Trophoblast cell (in vitro differentiated cells and primary cell): Measurements from ENCODE around the gene FADS3.

Experiments
- DNase-seq, 2 donors: peaks; one replicate each; pipeline ENCODE4 v3.0.0-alpha.2; 2016
- H2AFZ ChIP-seq: 2 replicates; pipeline ENCODE4 v1.6.1; 2013; ENCODE audit warnings: low read length, moderate library complexity, mild to moderate bottlenecking; ENCODE audit not compliant: insufficient read depth, poor library complexity
- H2AK5ac ChIP-seq: 2 replicates; pipeline ENCODE4 v1.6.1; 2013; ENCODE audit warnings: mild to moderate bottlenecking, low read length
- H2BK120ac ChIP-seq: 2 replicates; pipeline ENCODE4 v1.6.1; 2013; ENCODE audit warnings: low read length, mild to moderate bottlenecking, moderate library complexity; ENCODE audit not compliant: insufficient read depth, poor library complexity
- H2BK12ac ChIP-seq: 2 replicates; pipeline ENCODE4 v1.6.1; 2013; ENCODE audit warnings: mild to moderate bottlenecking, low read length, moderate library complexity
- H2BK5ac ChIP-seq: 2 replicates; pipeline ENCODE4 v1.6.1; 2013; ENCODE audit warnings: low read length, low read depth, moderate library complexity, mild to moderate bottlenecking; ENCODE audit not compliant: poor library complexity
- H3K14ac ChIP-seq: 2 replicates; pipeline ENCODE4 v1.6.1; 2013; ENCODE audit warnings: mild to moderate bottlenecking, low read length
- H3K18ac ChIP-seq: 2 replicates; pipeline ENCODE4 v1.6.1; 2013; ENCODE audit warnings: mild to moderate bottlenecking, low read length
- H3K23ac ChIP-seq: 2 replicates; pipeline ENCODE4 v1.6.1; 2013; ENCODE audit warnings: low read length
- H3K27ac ChIP-seq: 2 replicates; pipeline ENCODE4 v1.5.1; 2013; ENCODE audit warnings: low read depth, mild to moderate bottlenecking, inconsistent platforms, low read length, moderate library complexity
- H3K27me3 ChIP-seq: 2 replicates; pipeline ENCODE4 v1.6.1; 2013; ENCODE audit warnings: inconsistent platforms, mild to moderate bottlenecking, low read length, moderate library complexity; ENCODE audit not compliant: insufficient read depth
- H3K36me3 ChIP-seq, 2 experiments: 1 replicate in 1 of 2; 2 replicates in 1 of 2; pipeline ENCODE4 v1.6.1; 2013; ENCODE audit warnings: low read length in 2 of 2, mild to moderate bottlenecking in 2 of 2, moderate library complexity in 1 of 2; ENCODE audit not compliant: insufficient read depth in 2 of 2, control insufficient read depth in 1 of 2
- H3K4ac ChIP-seq: 2 replicates; pipeline ENCODE4 v1.6.1; 2013; ENCODE audit warnings: low read depth, mild to moderate bottlenecking, low read length, moderate library complexity
- H3K4me1 ChIP-seq, 2 experiments: 1 replicate in 1 of 2; 2 replicates in 1 of 2; pipeline ENCODE4 v1.6.1; 2013; ENCODE audit warnings: low read length in 2 of 2, mild to moderate bottlenecking in 2 of 2, moderate library complexity in 1 of 2; ENCODE audit not compliant: insufficient read depth in 2 of 2, control insufficient read depth in 1 of 2
- H3K4me2 ChIP-seq: 2 replicates; pipeline ENCODE4 v1.6.1; 2013; ENCODE audit warnings: inconsistent platforms, mild to moderate bottlenecking, low read length, moderate library complexity
- H3K4me3 ChIP-seq: 2 replicates; pipeline ENCODE4 v1.5.1; 2013; ENCODE audit warnings: mild to moderate bottlenecking, low read depth, low read length, inconsistent platforms
- H3K79me1 ChIP-seq: one replicate; pipeline ENCODE4 v1.6.1; 2013; ENCODE audit warnings: low read length
- H3K79me2 ChIP-seq: 2 replicates; pipeline ENCODE4 v1.6.1; 2013; ENCODE audit warnings: low read length, mild to moderate bottlenecking; ENCODE audit not compliant: control insufficient read depth, insufficient read depth, poor library complexity
- H3K9ac ChIP-seq: 2 replicates; pipeline ENCODE4 v1.6.1; 2013; ENCODE audit warnings: mild to moderate bottlenecking, low read length
- H3K9me3 ChIP-seq: 2 replicates; pipeline ENCODE4 v1.6.1; 2013; ENCODE audit warnings: low read depth, mild to moderate bottlenecking, control low read depth, inconsistent platforms, low read length; ENCODE audit not compliant: insufficient read depth
- H4K12ac ChIP-seq: 2 replicates; pipeline ENCODE4 v1.6.1; 2013; ENCODE audit warnings: low read depth, mild to moderate bottlenecking, low read length, moderate library complexity
- H4K8ac ChIP-seq: 2 replicates; pipeline ENCODE4 v1.6.1; 2013; ENCODE audit warnings: low read depth, mild to moderate bottlenecking, low read length, moderate library complexity
- H4K91ac ChIP-seq: one replicate; pipeline ENCODE4 v1.6.1; 2013; ENCODE audit warnings: low read depth, mild to moderate bottlenecking, low read length, moderate library complexity
- WGBS: extraction: QIAGEN DNeasy Blood & Tissue Kit; methylation state at CpG from one replicate; pipeline ENCODE4 v1.1.7; 2013; ENCODE audit warnings: missing lambda C conversion rate; ENCODE audit not compliant: insufficient read length, insufficient coverage; ENCODE audit errors: extremely low coverage; 5-methylcytosine and 5-hydroxymethylcytosine counted together

The FADS3 gene

GRCh38 chr11:61837411-61838005 lies 53.8 kb downstream of the FADS3 start:
- no peak overlapping the region for H2BK120ac ChIP-seq
- no peak for DNase-seq

GRCh38 chr11:61836193-61836592 lies 55.2 kb downstream of the FADS3 start:
- H2BK5ac ChIP-seq: no peak overlapping the region
- no peak overlapping the region for H4K8ac ChIP-seq
- no peak overlapping the region for H2BK12ac ChIP-seq
- no peaks in the 10 kb centered on the region for H3K27me3 ChIP-seq
- no peak overlapping the region for H3K4me3 ChIP-seq
- peaks cover 66 to 68% of the 10 kb centered on the region in 2 experiments for H3K36me3 ChIP-seq
- no peak overlapping the region for H4K91ac ChIP-seq
- no peak overlapping the region for H3K27ac ChIP-seq
- no peaks in the 10 kb centered on the region for H3K79me1 ChIP-seq
- no peak overlapping the region for H3K23ac ChIP-seq
- H3K18ac ChIP-seq: no peak overlapping the region
- peaks cover 13 to 24% of the 10 kb centered on the region in 2 experiments for H3K4me1 ChIP-seq
- no peak for DNase-seq
- H3K4ac ChIP-seq: no peak overlapping the region
- H2AK5ac ChIP-seq: no peak overlapping the region
- H3K4me2 ChIP-seq: no peak overlapping the region
- H3K14ac ChIP-seq: no peak overlapping the region
- H4K12ac ChIP-seq: no peak overlapping the region
- H3K79me2 ChIP-seq: peaks cover 17% of the 10 kb centered on the region
- H3K9me3 ChIP-seq: peaks cover 7% of the 10 kb centered on the region
- no peak overlapping the region for H2AFZ ChIP-seq
- WGBS: no CpG with 5 or more reads among the region's 8 CpGs
- no peak overlapping the region for H3K9ac ChIP-seq
- no peak overlapping the region for H2BK120ac ChIP-seq

More at GRCh38 chr11:61837411-61838005, 53.8 kb downstream of the FADS3 start:
- Histone ChIP-seq H3K27ac (no peak overlapping the region), H4K8ac (no peak overlapping the region), H3K79me1 (no peaks in the 10 kb centered on the region), H2BK12ac (no peak overlapping the region), H4K91ac (no peak overlapping the region), H4K12ac (no peak overlapping the region), H2BK5ac (no peak overlapping the region), H3K4me2 (no peak overlapping the region), H3K27me3 (no peaks in the 10 kb centered on the region), H3K18ac (no peak overlapping the region), H3K4me1 (peaks cover 13 to 17% of the 10 kb centered on the region in 2 experiments), H3K4me3 (no peak overlapping the region), H3K14ac (no peak overlapping the region), H3K79me2 (peaks cover 6% of the 10 kb centered on the region), H3K23ac (no peak overlapping the region), H3K4ac (no peak overlapping the region), H2AFZ (no peak overlapping the region), H2AK5ac (no peak overlapping the region), H3K9me3 (peaks cover 7% of the 10 kb centered on the region), H3K36me3 (peaks cover 66 to 71% of the 10 kb centered on the region in 2 experiments), H3K9ac (no peak overlapping the region)
- no CpG with 5 or more reads among the region's 15 CpGs for WGBS

- no peak overlapping the region for H2BK12ac ChIP-seq
- H3K36me3 ChIP-seq: peaks cover 51 to 53% of the 10 kb centered on the region in 2 experiments
- H3K79me2 ChIP-seq: peaks cover 23% of the 10 kb centered on the region
- H3K9me3 ChIP-seq: peaks cover 4% of the 10 kb centered on the region
- no peak overlapping the region for H3K23ac ChIP-seq
- H3K4me2 ChIP-seq: no peak overlapping the region
- H3K9ac ChIP-seq: no peak overlapping the region
- H2AK5ac ChIP-seq: no peak overlapping the region
- no peak overlapping the region for H4K8ac ChIP-seq
- H2BK120ac ChIP-seq: no peak overlapping the region
- no peak overlapping the region for H4K91ac ChIP-seq
- H3K27ac ChIP-seq: no peak overlapping the region
- no peak overlapping the region for H2AFZ ChIP-seq
- H3K79me1 ChIP-seq: no peaks in the 10 kb centered on the region
- H3K27me3 ChIP-seq: no peaks in the 10 kb centered on the region
- no peak overlapping the region for H2BK5ac ChIP-seq
- H4K12ac ChIP-seq: no peak overlapping the region
- no peak overlapping the region for H3K4me3 ChIP-seq
- H3K4me1 ChIP-seq: peaks cover 17 to 33% of the 10 kb centered on the region in 2 experiments
- H3K14ac ChIP-seq: no peak overlapping the region
- peak in 1 of 2 donors; percentile 21 for DNase-seq
- no CpG with 5 or more reads among the region's 12 CpGs for WGBS
- H3K18ac ChIP-seq: no peak overlapping the region
- no peak overlapping the region for H3K4ac ChIP-seq
Observed at GRCh38 chr11:61834278-61835048, 56.9 kb downstream of the FADS3 start.

- H3K4me1 ChIP-seq: peaks cover 19 to 38% of the 10 kb centered on the region in 2 experiments
- no peak overlapping the region for H3K27ac ChIP-seq
Observed at GRCh38 chr11:61833926-61834277, 57.4 kb downstream of the FADS3 start.

More at GRCh38 chr11:61833926-61834277, 57.4 kb downstream of the FADS3 start:
- H2BK5ac ChIP-seq: no peak overlapping the region
- WGBS: no CpG with 5 or more reads among the region's 12 CpGs
- H3K9ac ChIP-seq: no peak overlapping the region
- H3K36me3 ChIP-seq: peaks cover 48 to 50% of the 10 kb centered on the region in 2 experiments
- H3K18ac ChIP-seq: peak overlapping the region; percentile 3
- H4K91ac ChIP-seq: no peak overlapping the region
- peaks cover 28% of the 10 kb centered on the region for H3K79me2 ChIP-seq
- peaks cover 5% of the 10 kb centered on the region for H3K79me1 ChIP-seq
- no peak overlapping the region for H2BK120ac ChIP-seq
- no peak overlapping the region for H3K4me3 ChIP-seq
- no peaks in the 10 kb centered on the region for H3K27me3 ChIP-seq
- H3K9me3 ChIP-seq: peaks cover 4% of the 10 kb centered on the region
- H2BK12ac ChIP-seq: no peak overlapping the region
- no peak overlapping the region for H3K14ac ChIP-seq
- H4K12ac ChIP-seq: no peak overlapping the region
- H3K4ac ChIP-seq: peak overlapping the region; percentile 50
- DNase-seq: no peak
- no peak overlapping the region for H3K23ac ChIP-seq
- H4K8ac ChIP-seq: no peak overlapping the region
- H3K4me2 ChIP-seq: no peak overlapping the region
- no peak overlapping the region for H2AFZ ChIP-seq
- H2AK5ac ChIP-seq: no peak overlapping the region
